ENCODE results near the gene CDH10.

The CDH10 gene

GRCh38 chr5:24644761-24645160 lies at the start of gene CDH10:
Gene CDH10 (minus strand): TSS chr5:24644978. CDS start chr5:24593490, 51,488 bp downstream.
- no peak for DNase-seq

- DNase-seq, result peak; percentile 10
These were observed 48.8 kb upstream of the CDH10 start for GRCh38 chr5:24693609-24694008.

- DNase-seq, result no peak
These were observed 46.3 kb upstream of the CDH10 start for GRCh38 chr5:24691074-24691473.

GRCh38 chr5:24681106-24681505 lies 36.3 kb upstream of the CDH10 start:
- DNase-seq, result no peak

GRCh38 chr5:24668050-24668449 lies 23.3 kb upstream of the CDH10 start:
- no peak for DNase-seq

GRCh38 chr5:24649531-24649930 lies 4.8 kb upstream of the CDH10 start:
- no peak for DNase-seq

- no peak for DNase-seq
These were observed 2.1 kb upstream of the CDH10 start for GRCh38 chr5:24646915-24647314.

- no peak for DNase-seq
These were observed 705 bp upstream of the CDH10 start for GRCh38 chr5:24645483-24645882.

- DNase-seq, result no peak
These were observed 898 bp downstream of the CDH10 start for GRCh38 chr5:24643880-24644279.

GRCh38 chr5:24643156-24643555 lies 1.6 kb downstream of the CDH10 start:
- DNase-seq, result no peak

- DNase-seq, result peak; percentile 2
These were observed 2.8 kb downstream of the CDH10 start for GRCh38 chr5:24642022-24642421.

- no peak for DNase-seq
These were observed 9.6 kb downstream of the CDH10 start for GRCh38 chr5:24635209-24635608.

- DNase-seq, result peak; percentile 30
These were observed 11.0 kb downstream of the CDH10 start for GRCh38 chr5:24633715-24634325.

- no peak for DNase-seq
These were observed 12.4 kb downstream of the CDH10 start for GRCh38 chr5:24632353-24632752.

GRCh38 chr5:24630918-24631317 lies 13.9 kb downstream of the CDH10 start:
- no peak for DNase-seq

- DNase-seq, result no peak
These were observed 15.0 kb downstream of the CDH10 start for GRCh38 chr5:24629798-24630197.

GRCh38 chr5:24624872-24625271 lies 19.9 kb downstream of the CDH10 start:
- DNase-seq, result no peak

- no peak for DNase-seq
These were observed 21.2 kb downstream of the CDH10 start for GRCh38 chr5:24623624-24624023.

- no peak for DNase-seq
These were observed 21.7 kb downstream of the CDH10 start for GRCh38 chr5:24623031-24623430.

- DNase-seq, result no peak
These were observed 23.0 kb downstream of the CDH10 start for GRCh38 chr5:24621792-24622191.

- no peak for DNase-seq
These were observed 28.2 kb downstream of the CDH10 start for GRCh38 chr5:24616566-24616965.

- DNase-seq, result no peak
These were observed 29.6 kb downstream of the CDH10 start for GRCh38 chr5:24615159-24615558.

GRCh38 chr5:24609706-24610105 lies 35.1 kb downstream of the CDH10 start:
- no peak for DNase-seq

GRCh38 chr5:24606971-24607370 lies 37.8 kb downstream of the CDH10 start:
- no peak for DNase-seq

- no peak for DNase-seq
These were observed 42.6 kb downstream of the CDH10 start for GRCh38 chr5:24602188-24602587.

- DNase-seq, result no peak
These were observed 45.8 kb downstream of the CDH10 start for GRCh38 chr5:24598956-24599355.

All from activated CD4-positive, alpha-beta T cell treated with anti-CD3 and anti-CD28 coated beads, Interleukin-2, Interleukin-6, amounts not matched to agents 100 ng/mL and 50 ng/mL, durations not matched to agents 16 hours and 8 hours (primary cell).